Anterior cingulate cortex (tissue), 58 donors: Measurements from ENCODE around the gene GPR160.

Source experiments
- DNase-seq, 58 donors: peaks; one replicate each; lab custom pipeline; 2025; lab: John Stamatoyannopoulos, UW

GPR160 gene

GRCh38 chr3:170062769-170063168, 25.0 kb downstream of the GPR160 start:
- DNase-seq, result no peak

GRCh38 chr3:170063691-170064090, 25.9 kb downstream of the GPR160 start:
- DNase-seq, result no peak

GRCh38 chr3:170064108-170064507, 26.3 kb downstream of the GPR160 start:
- no peak for DNase-seq

GRCh38 chr3:170075441-170076091, 37.8 kb downstream of the GPR160 start:
- no peak for DNase-seq

GRCh38 chr3:170076715-170077238, 39.0 kb downstream of the GPR160 start:
- no peak for DNase-seq

- no peak for DNase-seq
Observed at GRCh38 chr3:170077361-170077760, 39.6 kb downstream of the GPR160 start.

- DNase-seq, result no peak
Observed at GRCh38 chr3:170078620-170079281, 41.0 kb downstream of the GPR160 start.

GRCh38 chr3:170079536-170080165, 41.9 kb downstream of the GPR160 start:
- no peak for DNase-seq

- no peak for DNase-seq
Observed at GRCh38 chr3:170080605-170081004, 42.8 kb downstream of the GPR160 start.

GRCh38 chr3:170081079-170081741, 43.4 kb downstream of the GPR160 start:
- no peak for DNase-seq

- no peak for DNase-seq
Observed at GRCh38 chr3:170083343-170083742, 45.5 kb downstream of the GPR160 start.

- no peak for DNase-seq
Observed at GRCh38 chr3:170085396-170085795, 47.6 kb downstream of the GPR160 start.

GRCh38 chr3:170089862-170090600, 52.2 kb downstream of the GPR160 start:
- DNase-seq, result no peak

- no peak for DNase-seq
Observed at GRCh38 chr3:170090601-170090981, 52.8 kb downstream of the GPR160 start.

GRCh38 chr3:170092907-170093306, 55.1 kb downstream of the GPR160 start:
- no peak for DNase-seq

- no peak for DNase-seq
Observed at GRCh38 chr3:170095771-170096170, 58.0 kb downstream of the GPR160 start.

GRCh38 chr3:170096342-170096741, 58.5 kb downstream of the GPR160 start:
- DNase-seq, result no peak

- no peak for DNase-seq
Observed at GRCh38 chr3:170098753-170099152, 61.0 kb downstream of the GPR160 start.

- DNase-seq, result no peak
Observed at GRCh38 chr3:170100944-170101343, 63.1 kb downstream of the GPR160 start.

- DNase-seq, result peak in 28 of 58 donors; percentile 1 to 54 (median 12)
Observed at GRCh38 chr3:170102431-170102830, 64.6 kb downstream of the GPR160 start.
